SW 1271 (cell line): ENCODE data around the gene GATD1.

Experiments
- DNase-seq, 2 experiments: peaks; one replicate each; lab custom pipeline; 2025; lab: John Stamatoyannopoulos, UW

The GATD1 gene

GRCh38 chr11:795634-796564 lies 18.6 kb upstream of the GATD1 start:
- peak; percentile 68 to 72 for DNase-seq

- DNase-seq, result no peak
Observed at GRCh38 chr11:794766-795633, 17.7 kb upstream of the GATD1 start.

- no peak for DNase-seq
Observed at GRCh38 chr11:794013-794765, 16.9 kb upstream of the GATD1 start.

- no peak for DNase-seq
Observed at GRCh38 chr11:793556-793955, 16.3 kb upstream of the GATD1 start.

- DNase-seq, result no peak
Observed at GRCh38 chr11:792873-793272, 15.6 kb upstream of the GATD1 start.

- no peak for DNase-seq
Observed at GRCh38 chr11:792535-792821, 15.2 kb upstream of the GATD1 start.

- no peak for DNase-seq
Observed at GRCh38 chr11:791658-792534, 14.6 kb upstream of the GATD1 start.

GRCh38 chr11:790721-791564 lies 13.7 kb upstream of the GATD1 start:
- DNase-seq, result peak; percentile 42 to 70

- DNase-seq, result peak in 1 of 2 experiments; percentile 14
Observed at GRCh38 chr11:789943-790342, 12.7 kb upstream of the GATD1 start, which contains the start of gene CEND1. Gene CEND1 (minus strand): TSS chr11:790090. CDS start chr11:788576, 1,514 bp downstream.

- DNase-seq, result no peak
Observed at GRCh38 chr11:788953-789940, 12.0 kb upstream of the GATD1 start.

GRCh38 chr11:788009-788640 lies 10.8 kb upstream of the GATD1 start:
- no peak for DNase-seq

GRCh38 chr11:787084-787675 lies 9.9 kb upstream of the GATD1 start:
- no peak for DNase-seq

GRCh38 chr11:786235-787083 lies 9.2 kb upstream of the GATD1 start:
- DNase-seq, result no peak

- DNase-seq, result no peak
Observed at GRCh38 chr11:783581-784015, 6.3 kb upstream of the GATD1 start.

- no peak for DNase-seq
Observed at GRCh38 chr11:782264-783174, 5.2 kb upstream of the GATD1 start.

- DNase-seq, result no peak
Observed at GRCh38 chr11:779955-780532, 2.8 kb upstream of the GATD1 start.
